Left kidney (tissue), 2 donors: ENCODE data around the gene EPS8L2. TPM values are rescaled to one million over a fixed set of nuclear protein-coding genes. Genes with fewer than 3 reads are reported as not detected.

ENCODE experiments used
- DNase-seq: peaks from one replicate; pipeline ENCODE4 v3.0.0-alpha.2; 2013
- polyA plus RNA-seq: library from polyadenylated mRNA; unstranded; fragments of 120-200 nt; gene quantifications from one replicate; pipeline ENCODE4 v1.2.1, GENCODE V29; 2013; ENCODE audit not compliant: insufficient read length

The EPS8L2 gene
- polyA plus RNA-seq, 1 donor: 115 TPM

GRCh38 chr11:776561-777287, 70.7 kb downstream of the EPS8L2 start:
- no peak for DNase-seq

Other genes starting within 250 kb of the EPS8L2 start
- gene RNH1, start 199.0 kb upstream of the EPS8L2 start, polyA plus RNA-seq: 71.2 TPM
- 37.5 TPM for gene HRAS, start 170.7 kb upstream of the EPS8L2 start, polyA plus RNA-seq
- gene LRRC56, start 168.7 kb upstream of the EPS8L2 start, polyA plus RNA-seq: 3.5 TPM
- 2.5 TPM for gene LMNTD2, start 145.5 kb upstream of the EPS8L2 start, polyA plus RNA-seq
- gene RASSF7, start 145.3 kb upstream of the EPS8L2 start, polyA plus RNA-seq: 34.9 TPM
- 20.6 TPM for gene PHRF1, start 129.8 kb upstream of the EPS8L2 start, polyA plus RNA-seq
- gene IRF7, start 90.3 kb upstream of the EPS8L2 start, polyA plus RNA-seq: 6.4 TPM
- 46.0 TPM for gene CDHR5, start 81.3 kb upstream of the EPS8L2 start, polyA plus RNA-seq
- gene SCT, start 79.0 kb upstream of the EPS8L2 start, polyA plus RNA-seq: 0.67 TPM
- gene DRD4, start 69.0 kb upstream of the EPS8L2 start, polyA plus RNA-seq: 1.1 TPM
- gene DEAF1, start 11.0 kb upstream of the EPS8L2 start, polyA plus RNA-seq: 45.6 TPM
- 56.5 TPM for gene TMEM80, start 10.4 kb upstream of the EPS8L2 start, polyA plus RNA-seq
- 116 TPM for gene TALDO1, start 41.2 kb downstream of the EPS8L2 start, polyA plus RNA-seq
- 65.7 TPM for gene GATD1, start 71.3 kb downstream of the EPS8L2 start, polyA plus RNA-seq
- gene CEND1, start 83.9 kb downstream of the EPS8L2 start, polyA plus RNA-seq: 0.27 TPM
- 13.0 TPM for gene SLC25A22, start 92.0 kb downstream of the EPS8L2 start, polyA plus RNA-seq
- gene PIDD1, start 99.0 kb downstream of the EPS8L2 start, polyA plus RNA-seq: 10.1 TPM
- gene RPLP2, start 103.7 kb downstream of the EPS8L2 start, polyA plus RNA-seq: 855 TPM
- gene PNPLA2, start 112.7 kb downstream of the EPS8L2 start, polyA plus RNA-seq: 40.9 TPM
- 9.9 TPM for gene CRACR2B, start 121.7 kb downstream of the EPS8L2 start, polyA plus RNA-seq
- gene CD151, start 126.7 kb downstream of the EPS8L2 start, polyA plus RNA-seq: 145 TPM
- 71.9 TPM for gene POLR2L, start 136.3 kb downstream of the EPS8L2 start, polyA plus RNA-seq
- gene TSPAN4, start 136.6 kb downstream of the EPS8L2 start, polyA plus RNA-seq: 55.9 TPM
- 100 TPM for gene CHID1, start 204.6 kb downstream of the EPS8L2 start, polyA plus RNA-seq
- 114 TPM for gene AP2A2, start 219.6 kb downstream of the EPS8L2 start, polyA plus RNA-seq